ENCODE measurements around the gene ASIC2.

GRCh38 chr17:33269337-33270060 is 23.6 kb downstream of the ASIC2 start:
- TF ChIP-seq ZFX (IDR thresholded peaks at IDR 0.05) (no peak), FOSL1 (IDR thresholded peaks at IDR 0.05; ENCODE audit: low read depth) (no peak), POLR2A (IDR thresholded peaks at IDR 0.05; ENCODE audit: borderline replicate concordance, extremely low read depth, insufficient read depth, insufficient read length) (no peak), CTCF (IDR thresholded peaks at IDR 0.05 in 2 of 3, conservative IDR thresholded peaks at IDR 0.05 in 1 of 3; ENCODE audit: borderline replicate concordance in 1 of 3, insufficient read depth in 1 of 3, low read depth in 2 of 3, low read length in 2 of 3) (no peak), EZH2 (IDR thresholded peaks at IDR 0.05) (no peak), JUND (IDR thresholded peaks at IDR 0.05) (no peak), POLR2AphosphoS5 (IDR thresholded peaks at IDR 0.05; ENCODE audit: low read depth, low read length) (no peak), MAX (IDR thresholded peaks at IDR 0.05) (no peak), ATF3 (IDR thresholded peaks at IDR 0.05) (no peak), REST (IDR thresholded peaks at IDR 0.05; ENCODE audit: low read depth) (no peak)
